HG03135 (cell line): ENCODE data around the gene CD164L2.
"Not testable (repeated sequence)": the region's sequence is repeated elsewhere in the genome, so short reads cannot be mapped to it uniquely, and the experiment has no call there.

Experiments
- ATAC-seq: cut with Tn5 transposase; IDR thresholded peaks from one replicate; pipeline ENCODE4 v1.9.1; 2021; ENCODE audit warnings: mild to moderate bottlenecking, moderate library complexity; ENCODE audit not compliant: unreplicated experiment

The CD164L2 gene

GRCh38 chr1:27383039-27383605 lies at the start of gene CD164L2:
Gene CD164L2 (minus strand): TSS chr1:27383333. CDS start chr1:27383239, 94 bp downstream.
- ATAC-seq, result no peak

- ATAC-seq, result not testable (repeated sequence)
Observed at GRCh38 chr1:27432725-27433124, 49.6 kb upstream of the CD164L2 start.

- no peak for ATAC-seq
Observed at GRCh38 chr1:27431601-27431940, 48.4 kb upstream of the CD164L2 start.

- ATAC-seq, result no peak
Observed at GRCh38 chr1:27430903-27431600, 47.9 kb upstream of the CD164L2 start.

- ATAC-seq, result no peak
Observed at GRCh38 chr1:27429029-27429425, 45.9 kb upstream of the CD164L2 start.

GRCh38 chr1:27428316-27429028 lies 45.3 kb upstream of the CD164L2 start:
- no peak for ATAC-seq

GRCh38 chr1:27427816-27428315 lies 44.7 kb upstream of the CD164L2 start:
- no peak for ATAC-seq

GRCh38 chr1:27427329-27427728 lies 44.2 kb upstream of the CD164L2 start:
- no peak for ATAC-seq

- ATAC-seq, result no peak
Observed at GRCh38 chr1:27423709-27424108, 40.6 kb upstream of the CD164L2 start.

GRCh38 chr1:27418326-27419185 lies 35.4 kb upstream of the CD164L2 start:
- ATAC-seq, result no peak

GRCh38 chr1:27417713-27418112 lies 34.6 kb upstream of the CD164L2 start:
- ATAC-seq, result no peak

GRCh38 chr1:27416387-27417111 lies 33.4 kb upstream of the CD164L2 start:
- no peak for ATAC-seq

- no peak for ATAC-seq
Observed at GRCh38 chr1:27414091-27414490, 31.0 kb upstream of the CD164L2 start.

- no peak for ATAC-seq
Observed at GRCh38 chr1:27413004-27413403, 29.9 kb upstream of the CD164L2 start.

- no peak for ATAC-seq
Observed at GRCh38 chr1:27412502-27412901, 29.4 kb upstream of the CD164L2 start.

- no peak for ATAC-seq
Observed at GRCh38 chr1:27410709-27411108, 27.6 kb upstream of the CD164L2 start.

- no peak for ATAC-seq
Observed at GRCh38 chr1:27409669-27410068, 26.5 kb upstream of the CD164L2 start.

- ATAC-seq, result no peak
Observed at GRCh38 chr1:27408151-27408550, 25.0 kb upstream of the CD164L2 start.

GRCh38 chr1:27406791-27407190 lies 23.7 kb upstream of the CD164L2 start:
- not testable (repeated sequence) for ATAC-seq

GRCh38 chr1:27406362-27406680 lies 23.2 kb upstream of the CD164L2 start:
- ATAC-seq, result no peak
